GM12873 (cell line): ENCODE measurements around the gene SRSF4.

Experiments used
- CTCF ChIP-seq: IDR thresholded peaks from 2 replicates; pipeline ENCODE4 v1.5.1; 2012; ENCODE audit warnings: low read depth, mild to moderate bottlenecking, moderate library complexity, low read length, control low read depth; ENCODE audit not compliant: insufficient read depth; ENCODE audit errors: missing control alignments

SRSF4 gene

GRCh38 chr1:29197590-29197924 lies 15.9 kb upstream of the SRSF4 start:
- peak; percentile 62 for TF ChIP-seq CTCF

GRCh38 chr1:29196863-29197589 lies 15.3 kb upstream of the SRSF4 start:
- no peak for TF ChIP-seq CTCF

- TF ChIP-seq CTCF: no peak
These were observed 14.2 kb upstream of the SRSF4 start for GRCh38 chr1:29195881-29196291.

- TF ChIP-seq CTCF: no peak
These were observed 12.3 kb upstream of the SRSF4 start for GRCh38 chr1:29193879-29194455.

GRCh38 chr1:29190718-29191117 lies 9.0 kb upstream of the SRSF4 start:
- TF ChIP-seq CTCF: no peak

GRCh38 chr1:29186707-29187106 lies 5.0 kb upstream of the SRSF4 start:
- TF ChIP-seq CTCF: no peak

GRCh38 chr1:29186252-29186651 lies 4.6 kb upstream of the SRSF4 start:
- no peak for TF ChIP-seq CTCF

- TF ChIP-seq CTCF: no peak
These were observed 1.6 kb upstream of the SRSF4 start for GRCh38 chr1:29183287-29183686.
